ENCODE data around the gene NPFFR1. TPM values are rescaled to one million over a fixed set of nuclear protein-coding genes. Genes with fewer than 3 reads are reported as not detected.

NPFFR1 gene
- total RNA-seq, 1 donor from 2014 or later = not detected

- Histone ChIP-seq H3K36me3 (no peaks in the 10 kb centered on the region), H3K27ac (no peak overlapping the region), H3F3A (ENCODE audit: low read depth) (peaks cover 5% of the 10 kb centered on the region), H3K4me3 (no peak overlapping the region), H2AFZ (replicated peaks) (no peak overlapping the region), H3K27me3 (no peaks in the 10 kb centered on the region), H3K9me3 (ENCODE audit: low read depth) (no peaks in the 10 kb centered on the region), H3K9ac (no peak overlapping the region), H3K4me2 (no peak overlapping the region), H3K4me1 (no peaks in the 10 kb centered on the region), H4K20me1 (ENCODE audit: low read depth) (peaks cover 5% of the 10 kb centered on the region), H3K79me2 (ENCODE audit: low read depth) (no peaks in the 10 kb centered on the region)
- Mint-ChIP-seq H3K9me3 (no peaks in the 10 kb centered on the region), H3K36me3 (no peaks in the 10 kb centered on the region), H3K27me3 (ENCODE audit: insufficient read depth, low read depth) (peaks cover 2% of the 10 kb centered on the region), H3K4me3 (no peak overlapping the region), H3K4me1 (peaks cover 4% of the 10 kb centered on the region), H3K27ac (no peak overlapping the region)
- DNase-seq (ENCODE audit: low spot score) = no peak
- TF ChIP-seq CTCF (IDR thresholded peaks at IDR 0.05) = no peak
- no peak for TF ChIP-seq EZH2 (IDR thresholded peaks at IDR 0.05)
- no peak for TF ChIP-seq EZH2phosphoT487 (IDR thresholded peaks at IDR 0.05)
Measured at GRCh38 chr10:70295321-70295720, 11.5 kb upstream of the NPFFR1 start.

DNA sequence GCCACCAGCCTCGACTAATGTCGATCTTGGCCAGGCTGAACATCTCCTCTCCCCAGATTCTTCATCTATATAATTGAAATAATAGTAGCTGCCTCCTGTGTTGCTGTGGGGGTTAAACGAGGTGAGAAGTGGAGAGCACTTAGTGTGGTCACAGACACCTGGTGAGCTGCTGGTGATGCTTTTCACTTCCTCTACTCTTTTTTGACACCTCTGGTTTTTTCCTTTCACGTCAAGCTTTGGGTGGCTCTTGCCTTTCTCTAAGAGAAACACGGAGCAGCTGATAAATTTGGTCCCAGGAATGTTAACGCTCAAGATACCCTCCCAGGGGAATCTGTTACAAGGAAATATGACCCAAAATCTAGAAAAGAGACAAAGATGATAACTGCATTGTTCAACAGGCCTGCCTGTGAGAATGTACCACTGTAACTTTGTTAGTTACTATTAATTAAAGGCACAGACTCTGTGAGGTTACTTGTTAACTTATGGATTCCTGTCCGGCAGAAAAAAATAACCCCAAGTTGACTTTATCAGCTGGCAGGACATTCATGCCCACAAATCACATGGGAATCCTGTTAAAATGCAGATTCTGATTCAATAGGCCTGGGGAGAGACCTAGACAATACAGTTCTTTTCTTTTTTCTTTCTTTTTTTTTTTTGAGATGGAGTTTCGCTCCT is 9.5 kb upstream of the NPFFR1 start:
- H4K20me1 ChIP-seq (ENCODE audit: low read depth) = peaks cover 5% of the 10 kb centered on the region
- H3K4me1 ChIP-seq = no peaks in the 10 kb centered on the region
- Mint-ChIP-seq H3K9me3 (no peaks in the 10 kb centered on the region), H3K27me3 (ENCODE audit: insufficient read depth, low read depth) (peaks cover 4% of the 10 kb centered on the region), H3K36me3 (no peaks in the 10 kb centered on the region), H3K27ac (no peak overlapping the region), H3K4me3 (no peak overlapping the region), H3K4me1 (peaks cover 4% of the 10 kb centered on the region)
- DNase-seq (ENCODE audit: low spot score) = no peak
- H3K36me3 ChIP-seq = no peaks in the 10 kb centered on the region
- no peaks in the 10 kb centered on the region for H3K9me3 ChIP-seq (ENCODE audit: low read depth)
- TF ChIP-seq CTCF (IDR thresholded peaks at IDR 0.05) = no peak
- TF ChIP-seq EZH2phosphoT487 (IDR thresholded peaks at IDR 0.05) = no peak
- H3K27me3 ChIP-seq = no peaks in the 10 kb centered on the region
- no peak overlapping the region for H3K4me3 ChIP-seq
- no peak overlapping the region for H3K9ac ChIP-seq
- no peaks in the 10 kb centered on the region for H3K79me2 ChIP-seq (ENCODE audit: low read depth)
- peaks cover 5% of the 10 kb centered on the region for H3F3A ChIP-seq (ENCODE audit: low read depth)
- no peak overlapping the region for H2AFZ ChIP-seq (replicated peaks)
- H3K27ac ChIP-seq = no peak overlapping the region
- H3K4me2 ChIP-seq = no peak overlapping the region

DNA sequence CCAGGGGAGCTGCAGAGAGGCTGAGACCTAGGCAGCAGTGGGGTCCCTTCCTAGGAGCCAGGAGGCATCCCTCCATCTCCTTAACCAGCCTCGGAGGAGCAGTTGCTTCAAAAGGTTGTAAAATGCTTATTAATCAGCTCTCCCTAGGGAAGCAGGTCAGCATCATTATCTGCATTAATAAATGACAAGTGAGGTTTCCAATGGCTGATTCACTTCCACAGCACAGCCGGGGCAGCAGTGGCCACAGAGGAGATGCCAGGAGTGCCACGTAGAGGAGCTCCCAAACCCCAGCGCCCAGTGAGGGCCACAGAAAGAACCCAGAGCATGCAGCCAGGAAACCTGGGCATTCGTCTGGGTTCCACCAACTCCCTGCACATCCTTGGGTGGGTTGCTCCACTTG is 8.2 kb upstream of the NPFFR1 start:
- Histone ChIP-seq H3K36me3 (no peaks in the 10 kb centered on the region), H3K4me1 (no peaks in the 10 kb centered on the region), H3K27me3 (no peaks in the 10 kb centered on the region), H4K20me1 (ENCODE audit: low read depth) (peaks cover 5% of the 10 kb centered on the region), H3K9me3 (ENCODE audit: low read depth) (no peaks in the 10 kb centered on the region), H2AFZ (replicated peaks) (no peak overlapping the region), H3K4me3 (no peak overlapping the region), H3F3A (ENCODE audit: low read depth) (peaks cover under 1% of the 10 kb centered on the region), H3K27ac (no peak overlapping the region), H3K79me2 (ENCODE audit: low read depth) (no peaks in the 10 kb centered on the region), H3K4me2 (no peak overlapping the region), H3K9ac (no peak overlapping the region)
- TF ChIP-seq EZH2 (IDR thresholded peaks at IDR 0.05) (no peak), EZH2phosphoT487 (IDR thresholded peaks at IDR 0.05) (no peak), CTCF (IDR thresholded peaks at IDR 0.05) (no peak)
- no peaks in the 10 kb centered on the region for H3K36me3 Mint-ChIP-seq
- peaks cover 4% of the 10 kb centered on the region for H3K27me3 Mint-ChIP-seq (ENCODE audit: insufficient read depth, low read depth)
- H3K4me1 Mint-ChIP-seq = peaks cover under 1% of the 10 kb centered on the region
- no peak for DNase-seq (ENCODE audit: low spot score)
- H3K9me3 Mint-ChIP-seq = no peaks in the 10 kb centered on the region
- H3K27ac Mint-ChIP-seq = no peak overlapping the region
- no peak overlapping the region for H3K4me3 Mint-ChIP-seq

Data from neural progenitor cell (in vitro differentiated cells).